ENCODE data around the gene PLA2G5.

PLA2G5 gene

DNA sequence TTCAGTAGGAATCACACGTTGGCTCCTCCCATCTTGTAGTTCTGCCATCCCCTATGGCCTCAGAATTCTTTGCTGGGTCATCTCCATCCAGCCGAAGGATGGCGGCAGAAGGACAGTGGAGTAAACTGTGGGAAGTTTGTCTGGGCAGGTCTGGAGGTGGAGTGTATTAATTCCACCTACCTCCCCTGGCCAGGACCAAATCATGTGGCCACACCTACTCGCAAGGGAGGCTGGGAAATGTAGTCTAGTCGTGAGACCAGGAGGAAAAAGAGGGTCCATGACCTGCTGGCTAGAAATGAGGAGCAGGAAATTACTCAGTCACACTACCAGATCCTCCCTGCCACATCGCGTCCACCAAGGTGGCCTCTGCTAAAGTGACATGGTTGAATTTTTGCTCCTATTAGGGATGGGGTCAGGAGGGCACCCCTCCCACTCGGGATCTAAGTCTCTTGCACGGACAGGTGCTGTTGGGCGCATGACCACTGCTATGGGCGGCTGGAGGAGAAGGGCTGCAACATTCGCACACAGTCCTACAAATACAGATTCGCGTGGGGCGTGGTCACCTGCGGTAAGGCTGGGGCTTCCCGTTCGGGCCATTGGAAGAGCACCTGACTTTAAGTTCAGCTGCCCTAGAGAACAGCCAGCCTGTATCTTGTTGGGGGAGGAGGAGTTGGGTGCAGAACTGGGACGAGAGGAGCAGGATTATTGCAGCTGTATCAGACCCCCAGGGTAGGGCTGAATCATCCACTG lies 19.5 kb downstream of the PLA2G5 start:
- in situ Hi-C loops (cut with HindIII; ENCODE audit: low sequenced_read_pairs): loop anchor here (5.0 kb wide), 1 partner anchor 83 kb away; no protein-coding TSS in a partner anchor

DNA sequence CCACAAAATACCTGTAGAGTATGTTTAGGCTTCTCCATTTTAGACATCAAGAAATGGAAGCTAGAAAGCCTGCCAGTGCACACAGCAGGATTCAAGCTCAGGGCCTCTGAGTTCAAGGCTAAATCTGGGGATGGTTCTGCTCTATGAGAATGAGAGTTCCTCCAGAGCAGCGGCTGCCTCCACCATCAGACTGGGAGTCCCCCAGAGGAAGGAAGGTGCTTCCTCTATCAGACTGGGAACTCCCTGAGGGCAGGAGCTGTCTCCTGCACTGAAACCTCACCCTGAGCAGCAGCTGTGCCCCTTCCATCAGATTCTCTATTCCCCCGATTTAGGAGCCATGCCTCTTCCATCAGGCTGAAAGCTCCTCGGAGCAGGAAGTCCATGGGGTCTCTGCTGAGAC lies 20.1 kb downstream of the PLA2G5 start:
- in situ Hi-C loops (cut with HindIII; ENCODE audit: low sequenced_read_pairs): loop anchor here (5.0 kb wide), 1 partner anchor 82 kb away; no protein-coding TSS in a partner anchor

DNA sequence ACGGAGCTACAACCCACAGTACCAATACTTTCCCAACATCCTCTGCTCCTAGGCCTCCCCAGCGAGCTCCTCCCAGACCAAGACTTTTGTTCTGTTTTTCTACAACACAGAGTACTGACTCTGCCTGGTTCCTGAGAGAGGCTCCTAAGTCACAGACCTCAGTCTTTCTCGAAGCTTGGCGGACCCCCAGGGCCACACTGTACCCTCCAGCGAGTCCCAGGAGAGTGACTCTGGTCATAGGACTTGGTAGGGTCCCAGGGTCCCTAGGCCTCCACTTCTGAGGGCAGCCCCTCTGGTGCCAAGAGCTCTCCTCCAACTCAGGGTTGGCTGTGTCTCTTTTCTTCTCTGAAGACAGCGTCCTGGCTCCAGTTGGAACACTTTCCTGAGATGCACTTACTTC lies 20.6 kb downstream of the PLA2G5 start:
- in situ Hi-C loops (cut with HindIII; ENCODE audit: low sequenced_read_pairs): loop anchor here (5.0 kb wide), 1 partner anchor 82 kb away; no protein-coding TSS in a partner anchor

DNA sequence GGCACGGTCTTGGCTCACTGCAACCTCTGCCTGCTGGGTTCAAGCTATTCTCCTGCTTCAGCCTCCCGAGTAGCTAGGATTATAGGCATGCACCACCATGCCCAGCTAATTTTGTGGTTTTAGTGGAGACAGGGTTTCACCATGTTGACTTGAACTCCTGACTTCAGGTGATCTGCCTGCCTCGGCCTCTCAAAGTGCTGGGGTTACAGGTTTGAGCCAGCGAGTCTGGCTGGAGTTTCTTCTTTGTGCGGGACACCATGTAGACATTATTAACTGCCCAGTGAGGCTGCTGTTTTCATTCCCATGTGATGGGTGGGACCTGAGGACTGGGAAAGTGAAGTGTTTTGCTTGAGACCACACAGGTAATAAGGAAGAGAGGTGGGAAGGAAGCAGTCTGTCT lies 23.3 kb downstream of the PLA2G5 start:
- in situ Hi-C loops (cut with HindIII; ENCODE audit: low sequenced_read_pairs): loop anchor here (5.0 kb wide), 1 partner anchor 79 kb away; no protein-coding TSS in a partner anchor

DNA sequence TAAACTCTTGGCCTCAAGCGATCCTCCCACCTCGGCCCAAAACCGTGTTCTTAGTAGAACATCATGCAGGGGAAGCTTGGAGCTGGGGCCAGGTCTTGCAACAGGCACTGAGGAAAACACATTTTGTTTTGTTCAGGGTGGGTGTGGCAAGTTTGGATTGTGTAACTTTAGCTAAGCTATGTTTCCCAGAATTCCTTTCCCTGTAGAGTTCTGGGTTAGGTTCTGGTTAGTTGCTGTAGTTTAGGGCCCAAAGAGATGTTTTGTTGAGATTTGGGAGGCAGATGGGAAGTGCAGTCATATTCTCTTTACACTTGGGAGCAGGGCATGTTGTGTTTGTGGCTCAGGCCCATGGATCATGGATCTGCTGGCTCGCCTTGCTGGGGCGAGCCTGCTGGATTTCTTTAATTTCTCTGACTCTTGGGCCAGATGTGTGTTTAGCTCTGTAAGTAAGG lies 24.0 kb downstream of the PLA2G5 start:
- in situ Hi-C loops (cut with HindIII; ENCODE audit: low sequenced_read_pairs): loop anchor here (5.0 kb wide), 1 partner anchor 78 kb away; no protein-coding TSS in a partner anchor

DNA sequence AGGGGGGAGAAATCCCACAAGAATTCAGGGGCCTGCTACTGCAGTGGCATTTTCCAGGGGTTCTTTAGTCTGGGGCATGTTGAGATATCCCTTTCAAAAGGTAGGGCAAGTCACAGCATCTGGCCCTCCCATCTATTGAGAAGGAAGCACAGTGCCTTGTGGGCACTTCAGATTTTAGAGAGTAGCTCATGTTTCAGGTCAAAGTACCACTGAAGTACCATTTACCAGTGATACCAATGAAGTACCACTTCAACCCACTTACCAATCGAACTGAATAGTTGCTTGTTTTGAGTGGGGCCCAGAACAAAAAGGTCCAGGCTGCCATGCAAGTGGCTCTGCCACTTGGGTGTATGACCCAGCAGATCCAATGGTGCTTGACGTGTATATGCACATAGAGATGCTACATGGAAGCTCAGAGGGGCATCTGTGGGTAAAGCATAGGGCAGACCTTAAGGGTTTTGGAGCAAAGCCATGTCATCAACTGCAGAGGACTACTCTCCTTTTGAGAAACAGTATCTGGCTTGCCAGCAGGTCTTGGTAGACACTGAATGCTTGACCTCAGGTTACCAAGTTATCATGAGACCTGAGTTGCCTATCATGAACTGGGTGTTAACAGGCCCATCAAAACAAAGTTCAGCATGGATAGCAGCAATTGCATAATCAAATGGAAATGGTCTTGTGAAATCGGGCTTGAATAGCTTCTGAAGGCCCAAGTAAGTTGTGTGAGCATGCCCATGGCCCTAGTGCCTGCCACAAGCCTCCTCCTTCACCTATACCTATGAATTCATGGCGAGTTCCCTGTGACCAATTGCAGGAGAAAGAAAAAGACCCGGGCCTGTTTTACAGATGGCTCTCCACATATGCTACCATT lies 25.8 kb downstream of the PLA2G5 start:
- in situ Hi-C loops (cut with HindIII; ENCODE audit: low sequenced_read_pairs): no loop called here

DNA sequence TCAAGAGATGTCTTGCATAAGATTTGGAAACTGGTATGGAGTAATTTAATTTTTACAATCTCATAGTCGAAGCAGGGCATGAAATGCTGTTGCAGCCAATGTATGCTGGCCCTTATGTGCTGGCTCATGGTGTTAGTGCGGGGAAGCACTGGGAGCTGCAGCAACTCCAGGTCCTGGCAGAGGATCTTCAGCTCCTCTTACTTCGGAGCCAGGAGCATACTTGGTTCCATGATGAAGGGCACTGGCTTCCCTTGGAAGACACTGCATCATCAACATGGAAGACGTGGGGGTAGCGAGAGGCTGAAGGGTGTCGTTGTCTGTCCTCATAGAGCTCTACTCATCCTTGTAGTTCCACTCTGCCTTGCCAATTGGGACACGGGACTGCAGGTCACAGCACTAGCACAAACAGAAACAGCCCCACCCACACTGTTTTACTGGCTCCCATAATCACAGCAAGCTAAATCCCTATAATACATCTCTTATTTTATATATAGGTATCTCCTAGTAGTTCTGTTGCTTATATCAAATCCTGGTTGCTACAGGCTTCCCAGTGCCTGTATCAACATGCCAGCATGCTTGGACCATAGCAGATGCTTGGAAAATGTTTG lies 26.9 kb downstream of the PLA2G5 start:
- in situ Hi-C loops (cut with HindIII; ENCODE audit: low sequenced_read_pairs): no loop called here

DNA sequence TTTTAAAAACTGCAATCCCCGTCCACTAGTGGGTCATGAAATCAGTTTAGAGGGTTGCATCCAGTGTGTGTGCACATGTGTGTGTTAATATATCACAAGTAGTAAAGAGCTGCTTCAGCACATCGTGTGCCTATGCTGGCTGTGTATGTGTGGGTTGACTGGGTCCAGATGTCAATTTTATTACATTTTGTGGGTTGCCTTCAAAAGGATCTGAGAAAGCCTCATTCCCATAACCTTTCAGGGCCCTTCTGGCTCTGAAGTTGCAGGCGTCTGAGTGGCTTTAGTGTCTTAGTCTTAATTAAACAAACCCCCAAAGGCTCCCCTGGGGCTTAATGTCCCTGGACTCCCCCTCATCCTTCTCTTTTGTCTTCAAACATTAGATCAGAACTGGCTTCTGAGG lies 29.5 kb downstream of the PLA2G5 start:
- in situ Hi-C loops (cut with HindIII; ENCODE audit: low sequenced_read_pairs): no loop called here

DNA sequence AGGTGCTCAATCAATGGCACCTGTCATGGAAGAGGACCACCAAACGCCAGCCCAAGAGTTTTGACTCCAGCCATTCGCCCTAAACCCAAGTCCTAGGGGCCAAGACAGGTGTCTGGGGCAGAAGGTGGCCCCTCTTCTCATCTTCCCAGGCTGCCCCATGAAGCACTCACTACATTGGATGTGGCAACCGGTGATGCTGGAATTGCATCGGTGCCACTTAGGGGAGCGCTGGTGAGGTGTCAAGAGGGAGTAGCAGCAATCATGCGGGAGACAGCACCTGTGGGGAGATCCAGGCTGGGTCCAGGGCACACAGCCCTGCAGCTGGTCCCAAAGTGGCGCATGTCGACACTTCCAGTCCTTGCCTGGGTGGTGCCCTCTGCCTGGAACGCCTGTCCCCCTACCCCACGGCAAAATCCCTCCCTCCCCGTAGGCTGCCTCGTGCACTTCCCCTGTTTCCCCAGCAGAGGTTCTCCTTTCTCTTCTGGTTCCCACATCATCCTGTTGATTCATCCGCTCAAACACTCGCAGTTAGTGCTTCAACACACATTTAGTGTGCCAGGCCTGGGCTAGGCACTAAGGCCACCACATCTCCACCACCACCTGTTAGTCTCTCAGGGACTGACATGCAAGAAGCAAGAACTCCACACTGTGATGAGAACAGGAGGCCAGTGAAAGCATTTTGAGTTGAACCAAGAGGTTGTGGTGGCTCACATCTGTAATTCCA lies 30.8 kb downstream of the PLA2G5 start:
- in situ Hi-C loops (cut with HindIII; ENCODE audit: low sequenced_read_pairs): loop anchor here (5.0 kb wide), 1 partner anchor 47 kb away; no protein-coding TSS in a partner anchor

DNA sequence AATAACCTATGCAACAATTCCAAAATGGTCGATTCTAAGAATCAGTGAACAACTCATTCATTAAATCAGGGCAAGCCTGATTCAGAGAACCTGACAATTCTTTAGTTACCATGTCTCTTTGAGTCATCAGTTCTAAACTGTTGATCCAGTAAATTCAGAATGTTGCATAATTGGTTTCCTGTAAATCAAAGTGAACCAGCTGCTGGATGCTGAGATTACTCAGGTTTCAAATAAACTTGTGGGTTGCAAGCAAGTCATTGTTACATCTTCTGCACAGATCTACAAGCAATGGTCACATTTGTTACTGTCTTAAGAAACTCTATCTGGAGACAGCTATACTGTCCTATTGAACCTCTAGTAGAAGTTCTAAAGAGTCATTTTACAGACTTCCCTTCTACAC lies 32.9 kb downstream of the PLA2G5 start:
- in situ Hi-C loops (cut with HindIII; ENCODE audit: low sequenced_read_pairs): loop anchor here (5.0 kb wide), 1 partner anchor 44 kb away; no protein-coding TSS in a partner anchor

DNA sequence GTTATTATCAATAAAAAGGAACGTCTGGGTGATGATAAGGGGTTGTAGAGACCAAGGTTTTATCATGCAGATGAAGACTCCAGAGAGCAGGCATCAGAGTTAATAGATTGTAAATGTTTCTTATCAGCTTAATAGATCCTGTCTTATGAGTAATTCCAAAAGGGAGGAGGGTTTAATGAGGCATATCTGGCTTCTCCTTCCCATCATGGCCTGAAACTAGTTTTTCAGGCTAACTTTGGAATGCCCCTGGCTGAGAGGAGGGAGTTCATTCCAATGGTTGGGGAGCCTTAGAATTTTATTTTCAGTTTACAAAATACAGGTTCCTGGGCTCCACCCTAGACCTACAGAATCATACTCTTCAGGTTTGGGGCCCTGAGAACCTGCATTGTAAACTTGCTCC lies 35.9 kb downstream of the PLA2G5 start:
- in situ Hi-C loops (cut with HindIII; ENCODE audit: low sequenced_read_pairs): no loop called here

DNA sequence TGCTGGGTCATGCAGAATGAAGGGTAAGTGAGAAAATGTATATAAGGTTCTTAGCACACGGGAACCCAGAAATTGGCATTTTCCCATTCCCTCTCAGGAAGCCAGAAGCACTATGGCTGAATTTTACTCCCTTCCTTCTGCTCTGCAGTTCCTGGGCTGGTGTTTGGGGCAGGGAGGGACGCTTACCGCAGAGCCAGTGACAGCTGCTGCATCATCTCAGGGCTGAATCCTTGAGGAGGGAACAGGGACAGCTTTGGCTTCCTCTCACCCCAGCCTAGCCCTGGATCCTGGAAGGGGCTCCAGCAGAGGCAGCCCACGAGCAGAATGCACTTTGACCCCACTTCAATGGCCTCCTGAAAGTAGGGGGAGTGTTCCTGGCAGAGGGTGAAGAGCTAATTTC lies 37.4 kb downstream of the PLA2G5 start:
- in situ Hi-C loops (cut with HindIII; ENCODE audit: low sequenced_read_pairs): no loop called here

DNA sequence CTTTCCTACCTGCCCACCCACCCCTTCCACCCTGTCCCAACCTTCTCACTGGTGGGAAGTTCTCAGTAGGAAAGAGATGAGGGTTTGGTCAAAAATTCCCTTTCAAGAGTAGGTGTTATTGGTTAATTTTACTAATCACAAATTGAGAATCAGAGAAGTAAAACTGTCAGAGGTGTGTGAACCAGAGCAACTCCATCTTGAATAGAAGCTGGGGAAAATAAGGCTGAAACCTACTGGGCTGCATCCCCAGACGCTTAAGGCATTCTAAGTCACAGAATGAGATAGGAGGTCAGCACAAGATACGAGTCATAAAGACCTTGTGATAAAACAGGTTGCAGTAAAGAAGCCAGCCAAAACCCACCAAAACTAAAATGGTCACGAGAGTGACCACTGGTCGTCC lies 37.8 kb downstream of the PLA2G5 start:
- in situ Hi-C loops (cut with HindIII; ENCODE audit: low sequenced_read_pairs): no loop called here

DNA sequence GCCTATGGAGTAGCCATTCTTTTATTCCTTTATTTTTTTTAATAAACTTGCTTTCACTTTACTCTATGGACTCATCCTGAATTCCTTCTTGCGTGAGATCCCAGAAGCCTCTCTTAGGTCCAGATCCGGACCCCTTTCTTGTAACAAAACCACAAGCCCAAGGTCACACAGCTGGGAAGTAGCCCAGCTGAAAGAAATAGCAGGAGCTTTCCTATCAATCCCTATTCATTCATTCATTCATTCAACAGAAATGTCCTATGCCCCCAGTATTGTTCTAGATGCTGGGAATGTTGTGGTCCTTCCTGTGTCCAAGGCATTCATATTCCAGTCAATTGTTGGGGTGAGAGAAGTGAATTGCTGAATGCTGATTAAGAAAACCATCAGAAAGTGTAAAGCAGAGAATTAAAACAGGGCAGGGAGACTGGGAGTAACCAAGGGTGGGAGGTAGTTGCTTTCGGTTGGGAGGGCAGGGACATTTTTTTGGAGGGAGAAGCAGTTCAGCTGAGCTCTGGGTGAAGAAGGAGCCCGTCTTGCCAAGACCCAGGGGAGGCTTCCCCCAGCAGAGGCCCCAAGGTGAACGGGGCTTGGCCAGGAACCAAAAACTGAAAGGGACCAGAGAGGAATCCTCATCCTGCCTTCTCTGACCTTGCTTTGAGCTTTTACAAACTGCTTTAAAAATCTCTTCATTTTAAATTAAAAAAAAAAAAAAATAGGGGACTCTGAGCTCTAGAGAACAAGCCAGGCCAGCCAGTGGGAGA lies 38.6 kb downstream of the PLA2G5 start:
- in situ Hi-C loops (cut with HindIII; ENCODE audit: low sequenced_read_pairs): no loop called here

DNA sequence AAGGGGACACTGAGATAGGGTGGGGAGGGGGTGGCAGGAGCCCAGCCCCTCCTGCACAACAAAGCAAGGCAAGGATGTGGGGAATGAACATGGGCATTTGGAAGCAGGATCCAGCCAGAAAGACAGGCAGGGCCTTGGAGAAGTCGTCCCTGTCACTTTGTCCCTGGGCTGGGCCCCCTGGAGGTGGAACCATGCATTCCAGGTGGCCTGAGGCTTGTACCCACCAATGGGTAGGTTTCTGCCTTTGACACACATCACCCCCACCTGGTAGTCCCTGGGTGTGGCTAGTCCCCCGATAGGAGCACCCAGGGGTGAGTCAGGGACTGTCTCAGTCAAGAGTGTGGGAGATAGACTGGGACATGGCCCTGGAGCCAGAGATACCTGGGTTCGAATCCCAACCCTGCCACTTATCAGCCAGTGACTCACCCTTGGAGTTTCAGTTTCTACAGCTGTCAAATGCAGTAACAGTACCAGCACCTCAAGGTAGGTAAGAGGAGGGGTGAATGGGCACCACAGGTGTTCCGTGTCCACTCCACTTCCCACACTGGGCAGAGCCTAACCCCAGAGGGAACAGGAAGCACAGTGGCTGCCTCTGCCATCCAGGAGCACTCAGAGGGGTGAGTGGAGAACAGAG lies 39.3 kb downstream of the PLA2G5 start:
- in situ Hi-C loops (cut with HindIII; ENCODE audit: low sequenced_read_pairs): no loop called here

DNA sequence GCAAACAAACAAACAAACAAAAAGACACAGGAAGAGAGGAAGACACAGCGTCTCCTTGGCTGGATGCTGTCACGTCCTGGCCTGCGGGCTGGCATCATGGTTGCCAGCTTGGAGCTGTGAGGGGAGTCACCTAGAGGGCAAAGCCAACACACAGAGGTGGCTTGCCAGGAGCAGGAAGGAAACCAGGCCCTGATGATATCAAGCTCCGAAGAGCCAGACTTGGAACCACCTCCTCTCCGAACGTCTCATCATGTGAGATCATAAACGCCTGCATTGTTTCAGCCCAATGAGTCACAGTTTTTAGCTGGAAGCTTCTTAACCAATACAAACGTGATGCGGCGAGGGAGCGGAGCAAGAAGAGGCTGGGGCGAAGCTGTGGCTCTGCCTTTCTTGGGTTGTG lies 40.7 kb downstream of the PLA2G5 start:
- in situ Hi-C loops (cut with HindIII; ENCODE audit: low sequenced_read_pairs): loop anchor here (5.0 kb wide), 1 partner anchor 57 kb away; no protein-coding TSS in a partner anchor

DNA sequence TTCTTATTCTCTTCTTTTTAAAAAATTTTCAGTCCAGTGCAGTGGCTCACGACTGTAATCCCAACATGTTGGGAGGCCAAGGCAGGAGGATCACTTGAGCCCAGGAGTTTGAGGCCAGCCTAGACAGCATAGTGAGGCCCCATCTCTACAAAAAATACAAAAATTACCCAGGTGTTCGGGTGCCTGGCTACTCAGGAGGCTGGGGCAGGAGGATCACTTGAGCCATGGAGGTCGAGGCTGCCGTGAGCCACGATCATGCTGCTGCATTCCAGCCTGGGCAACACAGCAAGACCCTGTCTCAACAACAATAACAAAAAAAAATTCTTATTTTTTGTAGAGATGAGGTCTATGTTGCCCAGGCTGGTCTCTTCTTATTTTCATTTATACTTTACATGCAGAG lies 41.5 kb downstream of the PLA2G5 start:
- in situ Hi-C loops (cut with HindIII; ENCODE audit: low sequenced_read_pairs): loop anchor here (5.0 kb wide), 1 partner anchor 56 kb away; no protein-coding TSS in a partner anchor

DNA sequence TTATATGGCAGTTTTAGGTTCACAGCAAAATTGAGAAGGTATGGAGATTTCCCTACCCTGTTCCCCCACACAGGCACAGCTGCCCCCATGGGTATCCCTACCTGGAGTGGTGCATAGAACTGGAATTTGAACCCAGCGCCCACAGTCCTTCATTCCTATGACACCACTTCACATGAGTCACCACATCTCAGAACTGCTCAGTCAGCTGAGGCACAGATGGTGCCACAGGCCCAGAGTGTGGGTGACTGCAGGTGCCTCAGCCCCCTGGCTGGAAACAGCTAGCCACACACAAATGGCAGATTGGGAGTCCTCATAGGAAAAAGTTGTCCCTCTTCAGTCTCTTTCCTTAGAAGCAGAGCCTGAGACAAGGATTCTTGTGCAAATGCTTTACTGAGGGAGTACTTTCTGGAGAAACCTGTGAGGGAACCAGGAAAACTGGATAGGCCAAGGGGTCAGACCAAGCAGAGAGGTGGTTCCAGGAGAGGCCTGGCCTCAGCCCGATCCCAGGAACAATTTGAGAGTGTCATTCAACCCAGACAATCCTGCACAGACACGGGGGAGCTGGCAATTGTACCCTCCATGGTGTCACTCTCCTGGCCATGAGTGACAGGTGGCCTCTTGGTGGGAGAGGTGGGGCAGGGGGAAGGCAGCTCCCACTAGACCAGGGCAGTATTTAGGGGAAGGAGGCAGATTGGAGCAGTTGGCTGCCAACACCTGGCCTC lies 42.4 kb downstream of the PLA2G5 start:
- in situ Hi-C loops (cut with HindIII; ENCODE audit: low sequenced_read_pairs): loop anchor here (5.0 kb wide), 1 partner anchor 55 kb away; no protein-coding TSS in a partner anchor
